ENCODE measurements around the gene ISYNA1. TPM values are rescaled to one million over a fixed set of nuclear protein-coding genes. Genes with fewer than 3 reads are reported as not detected.
A peak's percentile ranks its signal among the peaks of the same experiment; 100 is the strongest.

Gene ISYNA1
- total and polyA plus RNA-seq, 12 donors = 12.6 to 137 (median 20.5) TPM

DNA sequence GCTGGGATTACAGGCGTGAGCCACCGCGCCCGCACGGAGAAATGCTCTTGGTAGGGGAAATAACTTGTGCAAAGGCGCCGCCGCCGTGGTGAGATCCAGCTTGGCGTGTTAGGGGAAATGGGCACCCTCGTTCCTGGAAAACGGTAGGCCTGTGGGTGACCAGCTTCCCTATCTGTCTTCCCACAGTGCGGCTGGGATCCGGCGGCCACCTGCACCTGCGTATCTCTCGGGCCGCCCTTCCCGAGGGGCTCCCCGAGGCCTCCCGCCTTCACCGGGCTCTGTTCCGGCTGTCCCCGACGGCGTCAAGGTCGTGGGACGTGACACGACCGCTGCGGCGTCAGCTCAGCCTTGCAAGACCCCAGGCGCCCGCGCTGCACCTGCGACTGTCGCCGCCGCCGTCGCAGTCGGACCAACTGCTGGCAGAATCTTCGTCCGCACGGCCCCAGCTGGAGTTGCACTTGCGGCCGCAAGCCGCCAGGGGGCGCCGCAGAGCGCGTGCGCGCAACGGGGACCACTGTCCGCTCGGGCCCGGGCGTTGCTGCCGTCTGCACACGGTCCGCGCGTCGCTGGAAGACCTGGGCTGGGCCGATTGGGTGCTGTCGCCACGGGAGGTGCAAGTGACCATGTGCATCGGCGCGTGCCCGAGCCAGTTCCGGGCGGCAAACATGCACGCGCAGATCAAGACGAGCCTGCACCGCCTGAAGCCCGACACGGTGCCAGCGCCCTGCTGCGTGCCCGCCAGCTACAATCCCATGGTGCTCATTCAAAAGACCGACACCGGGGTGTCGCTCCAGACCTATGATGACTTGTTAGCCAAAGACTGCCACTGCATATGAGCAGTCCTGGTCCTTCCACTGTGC, 49.6 kb downstream of the ISYNA1 start:
- Histone ChIP-seq H3K36me3 (peaks cover 0 to 27% (median 0%) of the 10 kb centered on the region in 9 donors), H3K27ac (peak overlapping the region in 8 of 10 donors; percentile 9 to 73 (median 56)), H3K4me3 (peak overlapping the region in 9 of 10 donors; percentile 17 to 52 (median 38)), H3K4me1 (peaks cover 0 to 46% (median 16%) of the 10 kb centered on the region in 9 donors), H3K27me3 (peaks cover 0 to 16% (median 0%) of the 10 kb centered on the region in 7 donors), H3K9me3 (peaks cover 0 to 4% (median 0%) of the 10 kb centered on the region in 11 donors)
- intact Hi-C loops (cut with DNase I) = loop anchor here in 6 of 10 donors (1.0 to 5.0 kb wide), 4 partner anchors 22 to 46 kb away; partner anchors contain the start of gene PGPEP1 (in 1 of the 6)
- 6% methylated on average over 82 to 86 of the region's 86 CpGs for WGBS, 2 donors
- ATAC-seq (peak; percentile 82 to 91 (median 90)), DNase-seq (peak; percentile 79 to 88)
- TF ChIP-seq, protein P1, sequence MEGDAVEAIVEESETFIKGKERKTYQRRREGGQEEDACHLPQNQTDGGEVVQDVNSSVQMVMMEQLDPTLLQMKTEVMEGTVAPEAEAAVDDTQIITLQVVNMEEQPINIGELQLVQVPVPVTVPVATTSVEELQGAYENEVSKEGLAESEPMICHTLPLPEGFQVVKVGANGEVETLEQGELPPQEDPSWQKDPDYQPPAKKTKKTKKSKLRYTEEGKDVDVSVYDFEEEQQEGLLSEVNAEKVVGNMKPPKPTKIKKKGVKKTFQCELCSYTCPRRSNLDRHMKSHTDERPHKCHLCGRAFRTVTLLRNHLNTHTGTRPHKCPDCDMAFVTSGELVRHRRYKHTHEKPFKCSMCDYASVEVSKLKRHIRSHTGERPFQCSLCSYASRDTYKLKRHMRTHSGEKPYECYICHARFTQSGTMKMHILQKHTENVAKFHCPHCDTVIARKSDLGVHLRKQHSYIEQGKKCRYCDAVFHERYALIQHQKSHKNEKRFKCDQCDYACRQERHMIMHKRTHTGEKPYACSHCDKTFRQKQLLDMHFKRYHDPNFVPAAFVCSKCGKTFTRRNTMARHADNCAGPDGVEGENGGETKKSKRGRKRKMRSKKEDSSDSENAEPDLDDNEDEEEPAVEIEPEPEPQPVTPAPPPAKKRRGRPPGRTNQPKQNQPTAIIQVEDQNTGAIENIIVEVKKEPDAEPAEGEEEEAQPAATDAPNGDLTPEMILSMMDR (IDR thresholded peaks at IDR 0.05) = peak; percentile 97 to 100 (median 100)

GRCh38 chr19:18386543-18387271, 51.2 kb downstream of the ISYNA1 start:
- TF ChIP-seq, protein P1 (IDR thresholded peaks at IDR 0.05) = no peak
- Histone ChIP-seq H3K4me3 (peak overlapping the region in 4 of 10 donors; percentile 14 to 52 (median 37)), H3K27me3 (peaks cover 0 to 16% (median 0%) of the 10 kb centered on the region in 7 donors), H3K9me3 (peaks cover 0 to 4% (median 0%) of the 10 kb centered on the region in 11 donors), H3K27ac (peak overlapping the region in 1 of 10 donors; percentile 12), H3K4me1 (peaks cover 0 to 38% (median 16%) of the 10 kb centered on the region in 9 donors), H3K36me3 (peaks cover 0 to 25% (median 0%) of the 10 kb centered on the region in 9 donors)
- intact Hi-C loops (cut with DNase I) = loop anchor here in 4 of 10 donors (5.0 kb wide), 2 partner anchors 34 to 44 kb away; partner anchors contain the start of gene PGPEP1 (in 1 of the 4)
- WGBS, 2 donors = 83 to 85% methylated on average over 14 of the region's 14 CpGs
- ATAC-seq = no peak
- no peak for DNase-seq

DNA sequence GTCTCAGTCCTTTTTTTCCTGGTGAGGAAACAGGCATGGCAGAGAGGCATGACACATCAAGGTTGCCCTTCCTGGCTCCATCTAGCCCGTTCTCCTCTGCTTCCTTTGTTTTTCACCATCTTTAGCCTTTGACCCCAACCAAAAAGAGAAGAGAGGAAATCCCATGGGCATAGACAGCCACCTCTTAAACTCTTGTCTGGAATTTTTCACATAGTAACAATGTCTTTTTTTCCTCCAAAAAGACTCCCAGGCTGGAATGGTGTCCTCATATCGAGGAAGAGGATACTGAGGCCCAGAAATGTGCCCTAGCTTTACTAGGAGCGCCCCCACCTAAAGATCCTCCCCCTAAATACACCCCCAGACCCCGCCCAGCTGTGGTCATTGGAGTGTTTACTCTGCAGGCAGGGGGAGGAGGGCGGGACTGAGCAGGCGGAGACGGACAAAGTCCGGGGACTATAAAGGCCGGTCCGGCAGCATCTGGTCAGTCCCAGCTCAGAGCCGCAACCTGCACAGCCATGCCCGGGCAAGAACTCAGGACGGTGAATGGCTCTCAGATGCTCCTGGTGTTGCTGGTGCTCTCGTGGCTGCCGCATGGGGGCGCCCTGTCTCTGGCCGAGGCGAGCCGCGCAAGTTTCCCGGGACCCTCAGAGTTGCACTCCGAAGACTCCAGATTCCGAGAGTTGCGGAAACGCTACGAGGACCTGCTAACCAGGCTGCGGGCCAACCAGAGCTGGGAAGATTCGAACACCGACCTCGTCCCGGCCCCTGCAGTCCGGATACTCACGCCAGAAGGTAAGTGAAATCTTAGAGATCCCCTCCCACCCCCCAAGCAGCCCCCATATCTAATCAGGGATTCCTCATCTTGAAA, 52.0 kb downstream of the ISYNA1 start, which contains the start of gene GDF15:
TSS of gene GDF15 (plus strand) at position 484 of the 868 bp plus-strand sequence. CDS start at position 516, 32 bp downstream.
- H3K4me3 ChIP-seq = peak within 1 kb of the TSS in 4 of 10 donors; percentile 14 to 52 (median 37)
- ATAC-seq = peak in 5 of 8 donors; percentile 19 to 52 (median 27)

More for the DNA sequence above, 52.0 kb downstream of the ISYNA1 start, which contains the start of gene GDF15:
- WGBS, 2 donors = 43 to 50% methylated on average over 33 of the region's 33 CpGs
- H3K9me3 ChIP-seq = peaks cover 0 to 4% (median 0%) of the 10 kb centered on the region in 11 donors
- DNase-seq = peak; percentile 31 to 40
- TF ChIP-seq, protein P1 (IDR thresholded peaks at IDR 0.05) = peak in 8 of 9 donors; percentile 21 to 62 (median 42)
- peaks cover 0 to 39% (median 16%) of the 10 kb centered on the region in 9 donors for H3K4me1 ChIP-seq
- peaks cover 0 to 16% (median 0%) of the 10 kb centered on the region in 7 donors for H3K27me3 ChIP-seq
- H3K27ac ChIP-seq = peak within 1 kb of the TSS in 1 of 10 donors; percentile 12
- intact Hi-C loops (cut with DNase I) = loop anchor here in 4 of 10 donors (5.0 kb wide), 2 partner anchors 34 to 44 kb away; partner anchors contain the start of gene PGPEP1 (in 1 of the 4)
- peaks cover 0 to 17% (median 0%) of the 10 kb centered on the region in 9 donors for H3K36me3 ChIP-seq
